ENCODE data around the gene DIP2A. TPM values are rescaled to one million over a fixed set of nuclear protein-coding genes. Genes with fewer than 3 reads are reported as not detected.
"Not testable (repeated sequence)": the region's sequence is repeated elsewhere in the genome, so short reads cannot be mapped to it uniquely, and the experiment has no call there.

Gene DIP2A
- polyA plus RNA-seq, 1 donor (not counting 4 experiments of a cell fraction or from before 2014, with no cell fraction given) = 41.6 TPM

GRCh38 chr21:46518983-46519583 lies 60.4 kb downstream of the DIP2A start:
- peaks cover 5% of the 10 kb centered on the region for H3K4me1 ChIP-seq (ENCODE audit: control insufficient read depth, extremely low read depth, insufficient read depth, low read length)
- dilution Hi-C loops (cut with MboI; ENCODE audit: extremely low pct_ligation_motif_present, low sequenced_read_pairs) = no loop called here
- no peak for TF ChIP-seq EZH2 (IDR thresholded peaks at IDR 0.05; ENCODE audit: low read length)
- TF ChIP-seq CTCF (optimal IDR thresholded peaks at IDR 0.05 in 1 of 3, IDR thresholded peaks at IDR 0.05 in 1 of 3, conservative IDR thresholded peaks at IDR 0.05 in 1 of 3; ENCODE audit: extremely low read depth in 1 of 3, insufficient read depth in 2 of 3, low read length in 3 of 3) = no peak
- FAIRE-seq = no peak
- H3K79me2 ChIP-seq (ENCODE audit: control insufficient read depth, insufficient read depth, low read length) = peaks cover 16% of the 10 kb centered on the region
- no peaks in the 10 kb centered on the region for H3K9me1 ChIP-seq (ENCODE audit: control insufficient read depth, extremely low read depth, insufficient read depth, low read length)
- H2AFZ ChIP-seq (ENCODE audit: control insufficient read depth, low read length) = no peak overlapping the region
- no peaks in the 10 kb centered on the region for H3K27me3 ChIP-seq (ENCODE audit: control insufficient read depth, extremely low read depth, insufficient read depth, low read length)
- H3K9me3 ChIP-seq (ENCODE audit: control insufficient read depth, low read depth, low read length) = no peaks in the 10 kb centered on the region
- no peak for DNase-seq (ENCODE audit: low read depth, low spot score)
- no peak overlapping the region for H3K9ac ChIP-seq (ENCODE audit: control insufficient read depth, extremely low read depth, insufficient read depth, low read length)
- no peak overlapping the region for H3K4me3 ChIP-seq (ENCODE audit: control insufficient read depth in 2 of 3, extremely low read depth in 1 of 3, insufficient read depth in 2 of 3, low read depth in 1 of 3, low read length in 3 of 3)
- no peak overlapping the region for H3K27ac ChIP-seq (ENCODE audit: control insufficient read depth, insufficient read depth, low read length)
- peaks cover 10 to 12% of the 10 kb centered on the region in 2 experiments for H3K36me3 ChIP-seq (ENCODE audit: control insufficient read depth in 2 of 2, extremely low read depth in 1 of 2, insufficient read depth in 2 of 2, low read length in 2 of 2)
- no peaks in the 10 kb centered on the region for H4K20me1 ChIP-seq (ENCODE audit: control insufficient read depth, extremely low read depth, insufficient read depth, low read length)
- H3K4me2 ChIP-seq (ENCODE audit: control insufficient read depth, extremely low read depth, insufficient read depth, low read depth, low read length) = no peak overlapping the region

DNA sequence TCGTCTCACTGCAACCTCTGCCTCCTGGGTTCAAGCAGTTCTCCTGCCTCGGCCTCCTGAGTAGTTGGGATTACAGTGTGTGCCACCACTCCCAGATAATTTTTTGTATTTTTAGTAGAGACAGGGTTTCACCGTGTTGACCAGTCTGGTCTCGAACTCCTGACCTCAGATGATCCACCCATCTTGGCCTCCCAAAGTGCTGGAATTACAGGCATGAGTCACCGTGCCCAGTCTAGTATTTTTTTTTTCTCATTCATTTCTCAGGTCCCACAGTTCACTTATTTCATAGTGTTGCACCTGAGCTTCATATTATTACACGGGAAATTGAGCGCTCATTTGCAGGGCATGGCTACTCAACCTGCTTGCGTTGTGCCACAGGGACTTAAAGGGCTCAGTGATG lies 68.7 kb downstream of the DIP2A start:
- dilution Hi-C loops (cut with MboI; ENCODE audit: extremely low pct_ligation_motif_present, low sequenced_read_pairs); DNase-seq (ENCODE audit: low read depth, low spot score); H4K20me1 ChIP-seq (ENCODE audit: control insufficient read depth, extremely low read depth, insufficient read depth, low read length); H3K4me2 ChIP-seq (ENCODE audit: control insufficient read depth, extremely low read depth, insufficient read depth, low read depth, low read length); H3K27me3 ChIP-seq (ENCODE audit: control insufficient read depth, extremely low read depth, insufficient read depth, low read length); FAIRE-seq; H3K79me2 ChIP-seq (ENCODE audit: control insufficient read depth, insufficient read depth, low read length); H3K9ac ChIP-seq (ENCODE audit: control insufficient read depth, extremely low read depth, insufficient read depth, low read length); H3K4me1 ChIP-seq (ENCODE audit: control insufficient read depth, extremely low read depth, insufficient read depth, low read length); H3K9me3 ChIP-seq (ENCODE audit: control insufficient read depth, low read depth, low read length); H3K4me3 ChIP-seq (ENCODE audit: control insufficient read depth in 2 of 3, extremely low read depth in 1 of 3, insufficient read depth in 2 of 3, low read depth in 1 of 3, low read length in 3 of 3); H3K9me1 ChIP-seq (ENCODE audit: control insufficient read depth, extremely low read depth, insufficient read depth, low read length); H2AFZ ChIP-seq (ENCODE audit: control insufficient read depth, low read length); H3K27ac ChIP-seq (ENCODE audit: control insufficient read depth, insufficient read depth, low read length): not testable (repeated sequence)
- H3K36me3 ChIP-seq (ENCODE audit: control insufficient read depth in 2 of 2, extremely low read depth in 1 of 2, insufficient read depth in 2 of 2, low read length in 2 of 2) = peaks cover 6 to 11% of the 10 kb centered on the region in 2 experiments

DNA sequence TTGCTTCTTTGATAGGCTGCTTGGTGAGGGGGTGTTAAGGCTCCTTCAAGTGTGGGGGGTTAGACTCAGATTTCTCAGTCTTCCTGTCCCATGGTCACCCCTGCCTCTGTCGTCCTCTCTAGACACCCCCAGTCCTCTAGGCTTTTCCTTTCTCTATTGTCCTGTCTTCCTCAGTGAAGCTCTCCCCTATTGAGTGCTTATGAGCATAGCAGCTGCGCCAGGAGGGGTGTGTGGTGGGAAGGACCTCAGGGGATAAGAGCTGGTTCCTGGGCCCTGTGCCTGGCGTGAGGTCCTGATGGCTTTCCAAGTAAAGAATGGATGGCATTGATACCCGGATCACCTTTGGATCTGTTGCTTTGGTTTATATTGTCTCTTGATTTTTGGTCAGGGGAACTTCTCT lies 69.1 kb downstream of the DIP2A start:
- TF ChIP-seq EZH2 (IDR thresholded peaks at IDR 0.05; ENCODE audit: low read length) (no peak), CTCF (optimal IDR thresholded peaks at IDR 0.05 in 1 of 3, IDR thresholded peaks at IDR 0.05 in 1 of 3, conservative IDR thresholded peaks at IDR 0.05 in 1 of 3; ENCODE audit: extremely low read depth in 1 of 3, insufficient read depth in 2 of 3, low read length in 3 of 3) (no peak)
- DNase-seq (ENCODE audit: low read depth, low spot score) (no peak), FAIRE-seq (no peak)
- H3K9me1 ChIP-seq (ENCODE audit: control insufficient read depth, extremely low read depth, insufficient read depth, low read length) = no peaks in the 10 kb centered on the region
- no peaks in the 10 kb centered on the region for H3K9me3 ChIP-seq (ENCODE audit: control insufficient read depth, low read depth, low read length)
- peaks cover 6 to 11% of the 10 kb centered on the region in 2 experiments for H3K36me3 ChIP-seq (ENCODE audit: control insufficient read depth in 2 of 2, extremely low read depth in 1 of 2, insufficient read depth in 2 of 2, low read length in 2 of 2)
- H3K4me3 ChIP-seq (ENCODE audit: control insufficient read depth in 2 of 3, extremely low read depth in 1 of 3, insufficient read depth in 2 of 3, low read depth in 1 of 3, low read length in 3 of 3) = no peak overlapping the region
- no peak overlapping the region for H3K9ac ChIP-seq (ENCODE audit: control insufficient read depth, extremely low read depth, insufficient read depth, low read length)
- H3K79me2 ChIP-seq (ENCODE audit: control insufficient read depth, insufficient read depth, low read length) = peaks cover 8% of the 10 kb centered on the region
- no peaks in the 10 kb centered on the region for H3K4me1 ChIP-seq (ENCODE audit: control insufficient read depth, extremely low read depth, insufficient read depth, low read length)
- H3K27me3 ChIP-seq (ENCODE audit: control insufficient read depth, extremely low read depth, insufficient read depth, low read length) = no peaks in the 10 kb centered on the region
- no peaks in the 10 kb centered on the region for H4K20me1 ChIP-seq (ENCODE audit: control insufficient read depth, extremely low read depth, insufficient read depth, low read length)
- H2AFZ ChIP-seq (ENCODE audit: control insufficient read depth, low read length) = no peak overlapping the region
- H3K27ac ChIP-seq (ENCODE audit: control insufficient read depth, insufficient read depth, low read length) = no peak overlapping the region
- dilution Hi-C loops (cut with MboI; ENCODE audit: extremely low pct_ligation_motif_present, low sequenced_read_pairs) = no loop called here
- no peak overlapping the region for H3K4me2 ChIP-seq (ENCODE audit: control insufficient read depth, extremely low read depth, insufficient read depth, low read depth, low read length)

All from keratinocyte (primary cell).